HG03520 (cell line): ENCODE measurements around the gene EDN3.
"Not testable (repeated sequence)": the region's sequence is repeated elsewhere in the genome, so short reads cannot be mapped to it uniquely, and the experiment has no call there.

Experiments
- ATAC-seq: cut with Tn5 transposase; IDR thresholded peaks from one replicate; pipeline ENCODE4 v1.9.1; 2021; ENCODE audit warnings: mild to moderate bottlenecking, moderate library complexity; ENCODE audit not compliant: unreplicated experiment

The EDN3 gene

DNA sequence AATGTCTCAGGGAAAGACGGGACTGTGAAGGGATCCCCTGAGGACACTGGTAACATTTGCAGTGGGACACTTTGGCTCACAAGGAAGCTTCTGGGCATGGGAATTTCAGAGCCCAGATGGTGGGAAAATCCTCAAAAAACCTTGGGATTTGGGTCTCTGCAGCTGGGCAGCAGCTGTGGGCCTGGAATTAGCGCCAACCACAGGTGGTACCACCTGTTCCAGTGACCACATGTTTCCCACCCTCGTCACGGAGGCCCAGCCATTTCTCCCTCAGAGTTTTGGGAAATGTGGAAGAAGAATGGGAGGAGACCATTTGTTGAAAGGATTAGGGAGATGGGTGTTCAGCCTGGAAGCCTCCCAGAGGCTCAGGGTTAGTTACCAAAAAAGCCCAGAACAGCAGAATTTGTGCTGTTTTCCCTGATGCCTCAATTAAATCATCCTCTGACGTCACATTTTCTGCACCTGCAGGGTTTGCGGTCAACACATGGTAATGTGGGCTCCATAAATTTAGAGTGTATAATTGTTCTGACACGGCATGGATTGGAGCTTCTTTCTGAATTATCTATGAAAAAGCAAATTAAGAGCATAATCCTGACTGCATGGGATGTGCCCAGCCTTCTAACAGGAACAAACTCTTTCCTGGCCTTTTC lies 34.4 kb downstream of the EDN3 start:
- ATAC-seq: no peak

DNA sequence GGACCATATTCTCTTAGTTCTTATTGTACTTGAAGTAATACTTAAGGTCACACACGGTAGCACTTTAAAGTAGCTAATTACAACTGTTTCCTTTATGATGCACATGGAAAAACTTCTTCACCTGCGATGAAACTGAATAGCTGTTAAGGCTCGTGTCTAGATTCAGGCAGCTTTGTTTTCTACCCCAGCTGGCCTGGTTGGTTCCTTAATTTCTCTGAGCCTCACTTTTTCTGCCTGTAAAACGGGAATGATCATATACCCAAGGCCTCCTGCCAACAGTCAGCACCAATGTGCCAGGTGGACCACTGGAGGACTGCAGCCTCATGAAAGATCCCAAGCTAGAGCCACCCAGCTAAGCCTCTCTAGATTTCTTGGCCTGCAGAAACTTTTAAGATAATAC lies 35.0 kb downstream of the EDN3 start:
- no peak for ATAC-seq

DNA sequence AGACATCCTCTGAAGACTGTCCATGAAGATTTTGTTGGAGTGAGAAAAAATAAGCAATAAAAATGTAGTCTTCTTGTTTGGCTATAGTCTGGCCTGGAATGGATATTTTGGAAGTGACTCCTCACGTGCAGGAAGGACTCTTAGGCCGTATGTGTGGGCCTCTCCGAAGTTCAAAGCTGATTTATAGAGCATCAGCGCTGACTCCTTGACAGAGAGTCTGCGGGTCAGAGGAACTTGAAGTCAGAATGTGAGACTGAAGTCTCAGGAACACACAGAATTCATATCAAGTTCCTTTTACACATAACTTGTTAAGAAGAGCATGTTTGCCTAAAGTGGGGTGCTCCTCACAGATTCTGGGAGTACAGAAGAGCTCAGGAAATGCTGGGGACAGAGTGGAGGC lies 36.1 kb downstream of the EDN3 start:
- ATAC-seq: no peak

DNA sequence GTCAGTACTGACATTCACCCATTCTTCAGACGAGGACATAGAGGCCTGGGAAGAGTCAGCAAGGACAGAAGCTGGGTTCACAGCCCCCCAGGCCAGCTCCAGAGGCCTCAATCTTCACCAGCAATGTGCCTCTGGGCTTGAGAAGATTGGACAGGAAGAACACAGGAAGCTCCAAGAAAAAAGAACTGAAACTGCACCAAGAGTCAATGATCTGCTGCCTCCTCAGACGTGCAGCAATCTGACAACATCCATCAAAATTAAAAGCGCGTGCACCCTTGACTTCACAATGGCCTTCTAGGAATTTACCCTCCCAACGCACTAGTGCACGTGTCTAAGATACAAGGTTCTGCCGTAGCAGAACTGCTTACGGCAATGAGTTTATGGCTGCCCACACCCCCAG lies 38.0 kb downstream of the EDN3 start:
- not testable (repeated sequence) for ATAC-seq

DNA sequence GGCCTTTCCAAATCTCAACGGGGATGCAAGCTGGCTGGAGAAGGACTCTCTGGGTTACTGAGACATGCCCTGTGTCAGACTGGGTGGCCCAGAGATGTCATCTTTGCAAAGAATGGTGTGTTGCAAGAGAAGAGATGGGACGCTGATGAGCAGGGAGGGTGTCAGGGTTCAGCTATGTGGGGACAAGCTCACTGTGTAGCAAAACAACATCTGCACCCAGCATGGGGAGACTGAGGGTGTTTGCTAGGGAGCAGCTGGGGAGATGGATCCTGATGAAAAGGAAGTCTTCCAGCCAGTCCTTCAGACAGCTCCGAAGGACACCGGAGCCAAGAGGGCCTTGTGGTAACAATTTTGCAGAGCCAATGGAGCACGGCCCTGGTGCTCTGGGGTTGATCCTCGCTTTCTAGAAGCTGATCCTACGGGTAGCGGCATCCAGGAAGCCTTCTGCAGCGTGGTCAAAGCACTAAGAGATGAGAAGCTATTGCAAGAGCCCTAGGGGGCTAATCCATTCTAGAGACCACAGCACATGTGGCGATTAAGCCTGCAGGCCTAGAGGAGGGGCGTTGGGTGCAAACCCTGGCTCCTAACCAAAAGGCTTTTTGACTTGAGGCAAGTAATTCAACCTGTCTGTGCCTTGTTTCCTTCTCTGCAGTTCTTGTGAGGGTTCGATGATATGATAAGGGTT lies 39.9 kb downstream of the EDN3 start:
- ATAC-seq: no peak

DNA sequence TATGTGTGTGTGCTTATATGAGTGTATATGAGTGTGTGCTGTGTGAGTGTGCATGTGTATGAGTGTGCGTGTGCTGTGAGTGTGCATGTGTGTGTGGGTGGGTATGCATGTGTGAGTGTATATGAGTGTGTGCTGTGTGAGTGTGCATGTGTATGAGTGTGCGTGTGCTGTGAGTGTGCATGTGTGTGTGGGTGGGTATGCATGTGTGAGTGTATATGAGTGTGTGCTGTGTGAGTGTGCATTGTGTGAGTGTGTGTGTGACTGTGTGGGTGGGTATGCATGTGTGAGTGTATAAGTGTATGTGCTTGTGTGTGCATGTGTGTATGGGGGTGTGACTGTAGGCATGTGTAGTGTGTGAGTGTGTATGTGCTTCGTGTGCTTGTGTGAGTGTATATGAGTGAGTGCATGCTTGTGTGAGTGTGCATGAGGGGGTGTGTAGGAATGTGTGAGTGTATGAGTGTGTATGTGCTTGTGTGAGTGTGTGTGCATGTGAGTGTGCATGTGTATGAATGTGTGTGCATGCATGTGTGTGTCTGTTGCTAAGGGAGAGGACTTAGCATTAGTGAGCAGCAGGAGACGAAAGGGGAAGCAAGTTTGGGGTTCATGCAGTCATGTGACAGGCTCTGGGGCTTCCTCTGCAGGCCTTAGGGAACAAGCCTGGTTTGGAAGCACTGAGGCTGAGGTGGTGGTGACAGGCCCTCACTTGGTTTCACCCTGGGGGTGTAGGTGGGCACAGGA lies 41.0 kb downstream of the EDN3 start:
- not testable (repeated sequence) for ATAC-seq

DNA sequence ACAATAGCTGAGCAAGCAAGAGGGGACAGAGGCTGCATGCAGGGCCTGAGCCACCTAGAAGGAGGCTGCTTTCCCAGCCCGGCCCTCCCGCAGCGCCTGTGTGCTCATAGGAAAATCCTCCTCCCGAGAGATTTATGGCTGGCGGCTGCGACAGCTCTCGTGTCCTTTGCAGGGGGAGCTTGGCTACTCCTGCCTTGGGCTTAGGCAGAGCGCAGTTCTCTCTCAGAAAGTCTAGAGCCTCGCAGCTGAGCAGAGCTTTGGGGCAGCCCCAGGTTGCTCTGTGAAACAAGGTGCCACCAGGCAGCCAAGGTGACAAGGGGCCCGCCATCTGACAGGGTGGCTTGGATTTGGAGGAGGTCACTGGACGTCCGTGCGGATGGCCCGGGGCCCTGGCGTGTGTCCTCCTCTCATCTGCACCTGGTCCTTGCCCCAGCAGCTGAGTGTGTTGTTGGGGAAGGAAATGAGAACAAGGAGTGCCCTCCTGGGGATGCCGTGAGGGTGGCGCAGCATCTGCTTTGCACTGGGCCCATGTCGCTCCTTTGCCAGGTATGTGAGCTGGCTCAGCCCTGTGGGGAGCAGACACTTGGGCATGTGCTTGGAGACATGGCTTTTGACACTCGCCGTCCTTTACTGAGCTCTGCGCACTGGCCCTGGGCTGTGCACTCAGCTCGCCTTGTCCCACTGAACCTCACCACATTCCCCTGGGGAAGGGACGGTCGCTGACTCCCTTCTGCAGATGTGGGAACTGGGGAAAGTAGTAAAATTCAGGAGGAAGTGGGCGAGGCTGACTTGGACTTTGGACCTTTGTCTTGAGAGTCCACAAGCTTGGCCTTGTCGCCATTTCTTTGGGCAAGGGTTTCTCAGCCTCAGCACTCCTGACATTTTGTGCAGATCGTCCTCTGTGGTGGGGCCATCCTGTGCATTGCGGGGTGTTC lies 41.9 kb downstream of the EDN3 start:
- no peak for ATAC-seq

DNA sequence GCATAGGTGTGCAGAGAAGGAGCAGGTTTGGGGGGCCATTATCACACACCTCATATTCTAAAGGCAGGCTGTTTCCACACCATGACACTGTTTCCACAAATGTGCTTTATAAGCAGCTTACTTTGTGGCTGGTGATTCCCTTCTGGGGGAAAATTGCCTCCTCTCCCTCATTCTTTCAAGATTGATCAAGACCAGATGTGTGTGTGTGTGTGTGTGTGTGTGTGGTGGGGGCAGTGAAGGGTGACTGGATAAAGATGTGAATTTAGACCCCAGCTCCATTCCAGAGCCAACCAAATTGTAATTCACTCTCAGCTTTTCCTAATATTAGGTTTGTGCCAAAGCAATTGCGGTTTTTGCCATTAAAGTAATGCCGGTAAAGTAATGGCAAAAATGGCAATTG lies 45.6 kb downstream of the EDN3 start:
- no peak for ATAC-seq

DNA sequence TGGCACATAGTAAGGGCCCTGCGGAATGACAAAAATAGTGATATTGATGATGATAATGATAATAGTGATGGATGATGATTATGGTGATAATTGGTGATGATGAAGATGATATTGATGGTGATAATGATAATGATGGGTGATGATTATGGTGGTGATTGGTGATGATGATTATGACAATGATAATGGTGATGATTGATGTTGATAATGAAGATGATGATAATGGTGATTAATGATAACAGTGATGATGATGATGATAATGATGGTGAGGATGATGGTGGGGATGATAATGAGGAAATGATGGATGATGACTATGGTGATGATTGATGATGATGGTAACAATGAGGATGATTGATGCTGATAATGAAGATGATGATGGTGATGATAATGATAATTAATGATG lies 48.9 kb downstream of the EDN3 start:
- ATAC-seq: no peak

DNA sequence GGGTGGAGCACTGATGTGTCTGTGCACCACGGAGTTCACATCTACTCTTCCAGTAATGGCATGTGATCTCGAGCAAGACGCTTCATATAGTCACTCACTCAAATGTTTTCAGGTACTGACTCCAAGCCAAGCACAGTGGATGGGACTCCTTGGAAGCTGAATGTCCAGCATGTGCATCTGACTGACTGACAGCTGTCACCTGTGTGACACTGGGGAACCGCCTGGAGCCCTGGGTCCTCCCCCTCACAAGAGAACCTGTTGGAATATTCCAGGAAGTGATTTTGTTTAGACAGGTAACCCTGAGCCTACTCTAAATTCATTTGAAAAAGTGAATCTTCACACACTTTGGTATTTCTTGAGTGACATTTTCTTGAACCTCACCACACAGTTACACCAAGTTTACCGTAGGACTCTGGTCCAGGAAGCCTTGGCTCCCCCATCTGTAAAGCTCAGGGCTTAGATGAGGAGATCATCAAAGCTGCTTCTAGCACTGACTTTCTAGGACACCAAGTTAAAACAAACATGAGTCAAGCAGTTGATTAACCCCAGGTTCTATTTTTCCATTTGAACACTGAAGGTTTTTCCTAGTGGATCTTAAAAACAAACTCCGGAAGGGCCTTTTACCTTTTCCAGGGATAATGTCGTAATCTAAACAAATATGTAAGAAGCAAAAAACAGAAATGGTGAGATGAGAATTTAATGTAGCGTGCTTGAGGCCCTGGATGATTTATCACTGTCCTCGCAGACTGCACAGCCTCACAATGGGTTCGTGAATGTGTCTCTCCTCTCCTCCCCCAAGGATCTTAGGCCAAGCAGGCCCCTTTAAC lies 50.1 kb downstream of the EDN3 start:
- ATAC-seq: no peak

DNA sequence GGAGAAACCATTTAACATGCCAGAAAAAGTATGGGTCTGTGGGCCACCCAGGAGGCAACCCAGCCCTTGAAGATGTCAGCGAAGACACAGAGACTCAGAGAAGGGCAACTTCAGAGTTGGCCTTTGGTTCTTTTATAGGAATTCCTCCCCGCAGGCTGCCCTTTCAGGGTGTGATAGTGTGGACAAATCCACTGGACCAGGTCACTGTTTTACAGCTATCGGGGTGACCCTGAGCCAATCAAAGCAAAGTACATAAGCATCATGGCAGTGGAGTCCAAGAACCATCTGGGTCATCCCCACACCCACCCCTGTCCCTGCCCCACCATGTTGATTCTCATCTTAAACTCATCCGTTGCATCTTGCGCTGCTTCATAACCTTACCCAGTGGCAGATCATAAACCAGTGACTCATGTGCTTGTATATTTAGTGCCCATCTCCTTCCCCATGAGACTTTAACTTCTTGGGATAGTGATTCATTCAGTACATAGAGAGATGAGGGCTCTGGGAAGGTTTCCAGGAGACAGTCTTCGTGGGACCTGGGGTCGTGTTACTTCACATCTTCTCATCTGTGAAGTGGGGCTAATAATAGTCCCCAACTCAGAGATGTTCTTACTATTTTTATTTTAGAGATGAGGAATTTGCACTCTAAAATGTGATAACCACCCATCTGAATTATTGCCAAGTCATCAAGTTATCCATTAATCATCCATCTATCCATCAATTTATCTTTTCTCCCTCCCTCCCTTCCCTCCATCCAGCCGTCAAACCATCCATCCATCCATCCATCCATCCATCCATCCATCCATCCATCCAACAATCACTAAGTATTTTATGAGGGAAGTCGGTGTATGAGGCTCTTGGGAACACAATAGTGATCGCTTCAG lies 51.0 kb downstream of the EDN3 start:
- no peak for ATAC-seq

DNA sequence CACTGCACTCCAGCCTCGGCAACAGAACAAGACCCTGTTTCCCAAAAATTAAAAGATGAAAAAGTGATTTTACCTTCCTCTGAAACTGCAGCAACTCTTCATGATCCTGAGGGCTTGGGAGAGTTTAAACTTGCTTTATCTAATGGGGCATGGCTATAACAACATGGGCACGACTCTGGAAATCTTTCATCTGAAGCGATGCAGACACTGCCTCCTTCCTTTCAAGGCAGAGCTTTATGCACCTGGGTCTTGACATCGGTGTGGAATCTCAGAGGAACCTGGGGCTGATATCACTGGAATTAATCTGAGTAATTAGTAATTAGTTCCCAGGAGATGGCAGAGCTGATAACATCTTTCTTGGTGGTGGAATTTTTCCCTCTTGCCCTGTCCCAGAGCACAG lies 52.1 kb downstream of the EDN3 start:
- no peak for ATAC-seq

DNA sequence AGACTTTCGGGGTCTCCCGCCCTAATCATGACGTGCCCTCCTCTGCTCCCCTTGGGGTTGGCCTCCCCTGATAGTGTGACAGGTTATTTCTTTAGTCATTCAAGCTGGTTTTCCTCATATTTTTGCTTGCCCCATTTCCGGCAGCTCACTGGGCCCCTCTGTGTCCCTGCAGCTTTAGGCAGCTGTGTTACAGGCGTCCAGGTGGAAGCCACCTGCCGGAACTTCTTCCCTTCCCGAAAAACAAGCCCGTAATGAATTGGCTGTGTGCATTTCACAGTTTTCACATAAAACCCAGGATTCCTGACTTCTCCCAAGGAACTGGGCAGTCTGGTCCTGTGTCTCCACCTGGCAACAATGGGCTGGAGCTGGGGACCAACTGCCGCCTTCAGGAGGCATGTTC lies 52.6 kb downstream of the EDN3 start:
- no peak for ATAC-seq

DNA sequence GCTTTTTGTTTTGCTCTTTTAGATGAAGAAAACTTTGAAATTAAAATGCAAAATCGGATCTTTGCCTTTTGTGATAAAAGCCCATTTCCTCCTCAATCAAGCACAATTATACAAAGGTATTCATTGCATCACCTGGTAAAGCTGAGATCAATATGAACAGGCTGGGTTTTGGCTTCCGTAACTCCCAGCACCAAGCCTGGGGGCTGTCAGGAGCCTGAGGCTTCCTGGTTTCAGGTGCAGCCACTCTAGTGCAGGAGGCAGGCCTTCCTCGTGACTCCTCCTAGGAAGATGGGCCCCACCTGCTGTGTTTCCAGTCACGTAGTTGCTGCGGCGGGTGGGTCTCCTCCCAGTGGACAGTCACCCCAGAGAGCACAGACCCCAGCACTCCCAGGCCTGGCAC lies 54.0 kb downstream of the EDN3 start:
- ATAC-seq: no peak

DNA sequence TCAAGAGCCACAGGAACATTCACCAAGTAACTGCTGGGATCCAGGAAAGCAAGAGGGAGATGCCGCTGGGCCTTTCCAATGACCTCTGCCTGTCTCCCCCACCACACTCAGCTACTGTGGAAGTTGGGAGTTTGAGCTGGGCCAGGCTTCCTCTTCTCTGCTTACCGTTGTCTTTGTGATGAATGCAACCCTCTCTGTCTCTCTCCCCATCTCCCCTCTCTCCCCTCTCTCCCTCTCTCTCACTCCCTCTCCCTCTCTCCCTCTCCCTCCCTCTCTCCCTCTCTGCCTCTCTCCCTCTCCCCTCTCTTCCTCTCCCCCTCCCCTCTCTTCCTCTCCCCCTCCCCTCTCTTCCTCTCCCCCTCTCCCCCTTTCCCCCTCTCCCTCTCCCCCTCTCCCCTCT lies 54.8 kb downstream of the EDN3 start:
- ATAC-seq: no peak

DNA sequence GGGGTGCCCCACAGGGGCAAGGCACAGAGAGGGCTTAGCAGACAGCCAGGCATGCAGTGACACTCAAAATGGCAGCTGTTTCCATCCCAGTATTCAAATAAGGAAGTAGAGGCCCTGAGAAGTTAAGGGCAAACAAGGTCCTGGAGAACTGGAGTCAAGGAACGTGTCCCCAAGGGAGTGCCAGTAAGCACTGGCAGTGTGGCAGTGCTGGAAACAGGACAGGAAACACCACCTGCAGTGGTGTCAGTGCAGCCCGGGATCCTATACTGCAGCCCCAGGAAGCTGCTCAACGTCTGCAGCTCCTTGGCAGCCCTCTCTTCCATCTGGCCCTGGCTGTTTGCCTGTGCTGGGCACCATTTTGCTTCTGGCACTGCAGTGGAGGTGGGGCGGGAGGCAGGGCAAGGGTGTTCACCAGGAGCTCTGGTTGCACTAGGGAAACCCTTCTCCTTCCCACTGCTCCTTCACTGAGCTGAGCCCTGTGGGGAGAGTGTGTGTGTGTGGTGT lies 56.3 kb downstream of the EDN3 start:
- no peak for ATAC-seq

DNA sequence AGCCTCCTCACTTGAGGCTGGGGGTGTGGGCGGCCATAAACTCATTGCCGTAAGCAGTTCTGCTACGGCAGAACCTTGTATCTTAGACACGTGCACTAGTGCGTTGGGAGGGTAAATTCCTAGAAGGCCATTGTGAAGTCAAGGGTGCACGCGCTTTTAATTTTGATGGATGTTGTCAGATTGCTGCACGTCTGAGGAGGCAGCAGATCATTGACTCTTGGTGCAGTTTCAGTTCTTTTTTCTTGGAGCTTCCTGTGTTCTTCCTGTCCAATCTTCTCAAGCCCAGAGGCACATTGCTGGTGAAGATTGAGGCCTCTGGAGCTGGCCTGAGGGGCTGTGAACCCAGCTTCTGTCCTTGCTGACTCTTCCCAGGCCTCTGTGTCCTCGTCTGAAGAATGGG lies 58.4 kb downstream of the EDN3 start:
- ATAC-seq: not testable (repeated sequence)

DNA sequence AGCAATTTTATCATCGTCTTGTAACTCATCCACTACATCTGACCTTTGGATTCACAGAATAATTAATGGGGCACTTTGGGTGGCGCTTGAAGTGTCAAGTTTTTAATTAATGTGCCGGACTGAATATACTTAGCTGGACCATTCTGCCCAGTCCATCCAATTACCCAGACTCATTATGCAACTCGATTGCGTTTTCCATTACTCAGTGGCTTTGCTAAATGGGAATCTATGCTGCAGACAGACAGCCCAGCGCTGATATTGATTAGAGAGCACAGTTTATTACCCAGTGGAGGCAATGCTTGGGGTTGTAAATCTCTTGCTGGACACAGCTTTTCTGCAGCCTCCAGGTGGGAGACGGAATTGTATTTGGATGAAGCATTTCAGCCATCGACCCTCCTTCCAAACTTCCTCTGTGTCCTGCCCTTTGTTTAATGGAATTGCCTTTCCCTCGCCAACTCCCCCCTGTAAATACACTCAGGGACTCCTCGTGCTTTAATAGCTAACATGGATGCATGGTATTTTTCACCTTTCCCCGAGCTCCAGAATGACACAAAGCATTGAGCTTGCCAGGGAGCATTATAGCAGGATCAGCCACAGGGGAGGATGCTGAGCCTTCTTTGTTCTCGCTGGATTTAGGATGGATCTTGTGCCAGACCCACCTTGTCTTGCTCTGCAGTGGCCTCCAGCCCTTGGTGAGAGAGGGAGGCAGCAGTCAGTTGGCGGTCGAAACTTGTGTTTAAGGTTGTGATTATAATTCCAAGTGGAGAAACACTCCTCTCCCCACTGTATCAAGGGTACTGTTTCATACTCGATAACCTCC lies 59.7 kb downstream of the EDN3 start:
- ATAC-seq: no peak
